ENCODE data around the gene LTF. TPM values are rescaled to one million over a fixed set of nuclear protein-coding genes. Genes with fewer than 3 reads are reported as not detected.

Gene LTF
- total RNA-seq, 2 donors from 2014 or later: 1.0 to 1.6 TPM

GRCh38 chr3:46492890-46493547 lies 28.3 kb upstream of the LTF start:
- TF ChIP-seq CTCF (IDR thresholded peaks at IDR 0.05): no peak
- H3K36me3 ChIP-seq: no peaks in the 10 kb centered on the region
- intact Hi-C loops (cut with DNase I): no loop called here
- no peak overlapping the region for H3K27ac ChIP-seq
- H3K4me3 ChIP-seq: no peak overlapping the region
- no peak overlapping the region for H3K9ac ChIP-seq (ENCODE audit: low read depth in 2 of 2, low read length in 2 of 2)
- H3K27me3 ChIP-seq: no peaks in the 10 kb centered on the region
- H3K4me1 ChIP-seq: no peaks in the 10 kb centered on the region
- H3K9me3 ChIP-seq: no peaks in the 10 kb centered on the region
- DNase-seq: no peak

GRCh38 chr3:46491089-46492070 lies 26.7 kb upstream of the LTF start:
- Histone ChIP-seq H3K9ac (ENCODE audit: low read depth in 2 of 2, low read length in 2 of 2) (no peak overlapping the region), H3K4me3 (no peak overlapping the region), H3K4me1 (no peaks in the 10 kb centered on the region), H3K27me3 (no peaks in the 10 kb centered on the region), H3K27ac (no peak overlapping the region), H3K9me3 (no peaks in the 10 kb centered on the region), H3K36me3 (no peaks in the 10 kb centered on the region)
- TF ChIP-seq CTCF (IDR thresholded peaks at IDR 0.05): no peak
- no peak for DNase-seq
- intact Hi-C loops (cut with DNase I): no loop called here

GRCh38 chr3:46490338-46491084 lies 25.8 kb upstream of the LTF start:
- H3K9ac ChIP-seq (ENCODE audit: low read depth in 2 of 2, low read length in 2 of 2): no peak overlapping the region
- no peaks in the 10 kb centered on the region for H3K27me3 ChIP-seq
- no peaks in the 10 kb centered on the region for H3K4me1 ChIP-seq
- intact Hi-C loops (cut with DNase I): no loop called here
- no peak overlapping the region for H3K4me3 ChIP-seq
- H3K9me3 ChIP-seq: no peaks in the 10 kb centered on the region
- no peak for TF ChIP-seq CTCF (IDR thresholded peaks at IDR 0.05)
- no peak for DNase-seq
- no peak overlapping the region for H3K27ac ChIP-seq
- no peaks in the 10 kb centered on the region for H3K36me3 ChIP-seq

GRCh38 chr3:46489875-46490274 lies 25.2 kb upstream of the LTF start:
- Histone ChIP-seq H3K9ac (ENCODE audit: low read depth in 2 of 2, low read length in 2 of 2) (no peak overlapping the region), H3K27me3 (no peaks in the 10 kb centered on the region), H3K4me3 (no peak overlapping the region), H3K27ac (no peak overlapping the region), H3K9me3 (no peaks in the 10 kb centered on the region), H3K36me3 (no peaks in the 10 kb centered on the region), H3K4me1 (no peaks in the 10 kb centered on the region)
- no peak for TF ChIP-seq CTCF (IDR thresholded peaks at IDR 0.05)
- intact Hi-C loops (cut with DNase I): loop anchor here (2.0 to 5.0 kb wide), 2 partner anchors 67 to 141 kb away; no protein-coding TSS in a partner anchor
- no peak for DNase-seq

- intact Hi-C loops (cut with DNase I): loop anchor here (2.0 to 5.0 kb wide), 2 partner anchors 68 to 141 kb away; no protein-coding TSS in a partner anchor
- no peak overlapping the region for H3K4me3 ChIP-seq
- no peaks in the 10 kb centered on the region for H3K4me1 ChIP-seq
- H3K27me3 ChIP-seq: no peaks in the 10 kb centered on the region
- no peak for DNase-seq
- no peak for TF ChIP-seq CTCF (IDR thresholded peaks at IDR 0.05)
- H3K9ac ChIP-seq (ENCODE audit: low read depth in 2 of 2, low read length in 2 of 2): peak overlapping the region in 1 of 2 donors; percentile 3
- H3K36me3 ChIP-seq: no peaks in the 10 kb centered on the region
- H3K9me3 ChIP-seq: no peaks in the 10 kb centered on the region
- H3K27ac ChIP-seq: no peak overlapping the region
Measured at GRCh38 chr3:46489381-46489780, 24.7 kb upstream of the LTF start.

Data from colonic mucosa (tissue), 4 donors.